ENCODE data around the gene FOXO6.

- no peak for TF ChIP-seq RBM22 (optimal IDR thresholded peaks at IDR 0.05; ENCODE audit: low read length)
- no peak for TF ChIP-seq RAD21 (CRISPR knock-in tag; IDR thresholded peaks at IDR 0.05)
- no peak for TF ChIP-seq CTCF (CRISPR knock-in tag; IDR thresholded peaks at IDR 0.05)
- TF ChIP-seq EP300 (IDR thresholded peaks at IDR 0.05; ENCODE audit: low read depth in 2 of 2, low read length in 2 of 2), result no peak
- no peak for TF ChIP-seq EP300 (CRISPR knock-in tag; IDR thresholded peaks at IDR 0.05; ENCODE audit: borderline replicate concordance)
- TF ChIP-seq EZH2 (conservative IDR thresholded peaks at IDR 0.05; ENCODE audit: low read depth, low read length), result no peak
These were observed 27.3 kb downstream of the FOXO6 start for GRCh38 chr1:41388510-41388909.

Data from HepG2 (cell line).